Urinary bladder (tissue), 4 donors: Measurements from ENCODE around the gene SNX20. TPM values are rescaled to one million over a fixed set of nuclear protein-coding genes. Genes with fewer than 3 reads are reported as not detected.
A peak's percentile ranks its signal among the peaks of the same experiment; 100 is the strongest.

ENCODE experiments used
- DNase-seq: peaks from one replicate; pipeline ENCODE4 v3.0.0-alpha.2; 2015; ENCODE audit errors: extremely low spot score
- H3K27ac ChIP-seq: one replicate; pipeline ENCODE4 v1.5.1; 2013; ENCODE audit warnings: low read depth, mild to moderate bottlenecking, moderate library complexity
- H3K36me3 ChIP-seq: one replicate; pipeline ENCODE4 v1.6.1; 2013; ENCODE audit warnings: mild to moderate bottlenecking, moderate library complexity; ENCODE audit not compliant: insufficient read depth
- H3K4me1 ChIP-seq: one replicate; pipeline ENCODE4 v1.6.1; 2013; ENCODE audit warnings: mild to moderate bottlenecking, moderate library complexity; ENCODE audit not compliant: insufficient read depth
- H3K4me3 ChIP-seq: one replicate; pipeline ENCODE4 v1.5.1; 2013; ENCODE audit warnings: low read depth, low read length
- WGBS: extraction: QIAGEN DNeasy Blood & Tissue Kit; methylation state at CpG from one replicate; pipeline ENCODE4 v1.1.7; 2013; 5-methylcytosine and 5-hydroxymethylcytosine counted together
- polyA plus RNA-seq: library from polyadenylated mRNA; stranded (reverse); fragments of 200-250 nt; gene quantifications from one replicate; pipeline ENCODE4 v1.2.3, GENCODE V29; 2013
- total RNA-seq: library from RNA; depleted of rRNA; stranded (reverse); fragments of >200 nt; gene quantifications from one replicate; pipeline ENCODE4 v1.2.3, GENCODE V29; 2014
- donor health status: healthy with polysubstance abuse.
- donor health status: healthy.

The SNX20 gene
- total and polyA plus RNA-seq, 2 donors, result 1.0 to 1.4 TPM

DNA sequence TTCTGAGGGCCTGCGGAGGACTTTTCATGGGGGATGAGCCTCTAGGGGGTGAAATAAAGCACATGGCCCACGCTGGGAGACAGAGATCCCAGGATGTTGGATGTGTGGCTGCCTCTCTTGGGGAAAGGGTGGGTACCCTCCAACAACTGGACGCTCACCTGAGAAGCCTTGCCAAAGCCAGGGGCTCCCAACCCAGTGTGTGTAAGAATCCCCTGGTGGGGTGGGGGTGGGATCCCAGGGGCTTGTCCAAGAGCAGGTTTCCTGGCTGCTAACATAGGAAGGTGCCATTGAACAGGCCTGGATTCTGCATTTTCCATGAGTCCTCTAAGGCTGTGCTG is 587 bp downstream of the SNX20 start:
- Histone ChIP-seq H3K4me3 (peak overlapping the region; percentile 17), H3K36me3 (no peaks in the 10 kb centered on the region), H3K27ac (no peak overlapping the region), H3K4me1 (no peaks in the 10 kb centered on the region)
- WGBS, result 80% methylated on average over 3 of the region's 3 CpGs
- no peak for DNase-seq

DNA sequence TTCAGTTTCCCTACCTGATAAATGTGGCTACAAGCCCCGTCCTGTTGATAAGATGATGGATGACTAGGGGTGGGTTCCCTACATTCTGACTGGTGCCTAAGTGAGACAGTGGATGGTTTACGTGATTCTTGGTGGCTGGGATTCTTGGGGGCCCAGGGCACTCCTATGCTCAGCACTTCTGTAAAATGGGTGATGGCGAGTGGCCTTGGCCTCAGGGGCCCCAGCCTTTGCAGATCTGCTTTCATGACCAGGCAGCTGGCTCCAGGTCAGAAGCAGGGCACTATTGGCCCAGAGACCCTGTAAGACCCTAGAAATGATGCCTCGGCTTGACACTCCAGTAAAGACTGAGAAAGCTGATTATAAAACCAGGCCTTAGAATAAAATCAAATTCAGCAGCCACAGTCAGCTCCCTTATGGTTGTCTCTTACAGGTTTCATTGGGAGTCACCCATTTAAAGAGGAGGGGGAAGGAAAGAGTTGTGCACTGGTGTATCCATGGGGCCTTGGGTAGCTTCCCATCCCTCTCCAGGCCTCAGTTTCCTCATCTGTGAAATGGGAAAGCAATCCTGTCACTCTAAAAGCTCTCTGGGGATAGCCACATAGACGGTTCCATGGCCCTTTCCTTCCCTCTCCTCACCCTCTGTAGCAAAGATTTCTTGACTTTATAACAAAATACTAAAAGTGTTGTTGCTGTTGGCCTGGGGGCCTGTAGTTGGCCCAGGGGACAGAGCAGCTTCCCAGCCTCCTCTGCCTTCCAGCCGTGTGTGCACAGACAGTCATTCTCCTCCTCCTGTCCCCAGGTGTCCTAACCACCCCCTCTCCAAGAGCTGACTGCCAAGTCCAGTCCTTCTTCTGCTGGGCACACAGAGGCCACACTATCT is 1.2 kb downstream of the SNX20 start:
- DNase-seq, result no peak
- no peaks in the 10 kb centered on the region for H3K4me1 ChIP-seq
- no peak overlapping the region for H3K4me3 ChIP-seq
- WGBS, result 83% methylated on average over 6 of the region's 6 CpGs
- no peaks in the 10 kb centered on the region for H3K36me3 ChIP-seq
- no peak overlapping the region for H3K27ac ChIP-seq

DNA sequence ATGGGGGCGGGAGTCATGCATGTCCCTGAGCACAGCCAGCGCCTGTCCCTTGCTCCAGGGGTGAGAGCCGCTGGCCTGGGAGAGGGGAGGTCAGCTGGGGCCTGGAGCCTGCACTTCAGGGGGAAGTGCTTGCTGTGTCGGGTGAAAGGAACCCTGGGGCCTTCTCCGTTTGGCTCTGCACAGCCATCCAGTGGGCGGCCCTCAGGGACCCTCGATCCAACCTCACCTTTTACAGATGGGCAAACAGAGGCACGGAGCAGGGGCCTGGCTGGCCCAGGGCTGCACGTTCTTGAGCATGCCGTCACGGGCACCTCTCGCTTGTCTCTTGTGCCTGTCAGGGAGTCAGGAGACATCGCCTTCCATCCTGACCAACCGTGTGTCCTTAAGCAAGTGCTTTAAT is 1.8 kb downstream of the SNX20 start:
- Histone ChIP-seq H3K27ac (no peak overlapping the region), H3K4me3 (no peak overlapping the region), H3K36me3 (no peaks in the 10 kb centered on the region), H3K4me1 (no peaks in the 10 kb centered on the region)
- WGBS, result 89% methylated on average over 14 of the region's 14 CpGs
- no peak for DNase-seq

DNA sequence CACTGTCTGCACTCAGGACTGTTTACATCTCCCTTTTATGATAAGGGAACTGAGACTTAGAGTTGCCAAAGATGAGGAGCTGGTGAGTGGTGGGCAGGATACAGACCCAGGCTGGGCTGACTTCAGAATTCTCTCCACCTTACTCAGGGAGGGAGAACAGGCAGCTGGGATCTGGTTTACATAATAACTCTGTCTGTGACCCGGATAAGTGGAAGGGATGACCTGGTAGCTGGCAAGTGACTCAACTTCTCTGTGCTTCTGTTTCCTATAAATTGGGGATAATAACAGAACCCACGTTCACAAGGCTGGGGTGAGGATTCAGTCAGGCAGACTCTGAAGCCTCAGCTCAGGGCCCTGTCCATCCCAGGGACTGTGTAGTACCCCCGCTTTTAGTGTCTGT is 2.6 kb downstream of the SNX20 start:
- H3K27ac ChIP-seq, result no peak overlapping the region
- no peaks in the 10 kb centered on the region for H3K36me3 ChIP-seq
- no peak overlapping the region for H3K4me3 ChIP-seq
- WGBS, result 45% methylated on average over 3 of the region's 3 CpGs
- no peaks in the 10 kb centered on the region for H3K4me1 ChIP-seq
- no peak for DNase-seq

DNA sequence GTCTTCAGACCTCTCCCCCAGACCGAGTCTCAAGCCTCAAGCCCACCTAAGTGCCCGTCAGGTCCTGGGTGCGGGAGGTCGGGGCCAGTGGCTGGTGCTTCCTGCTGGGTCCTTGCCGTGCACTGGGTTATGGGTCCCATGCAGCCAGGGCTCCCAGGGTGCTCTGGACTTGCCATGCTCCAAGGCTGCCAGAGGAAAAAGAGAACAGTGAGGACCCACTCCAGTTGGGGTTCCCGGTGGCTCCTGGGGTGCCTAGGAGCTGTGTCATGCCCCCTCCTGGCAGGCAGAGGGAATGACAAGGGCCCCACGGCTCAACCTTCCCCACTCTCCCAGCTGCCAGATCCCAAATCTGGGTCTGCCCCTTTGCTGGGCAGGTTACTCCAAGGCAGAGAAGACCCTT is 3.8 kb downstream of the SNX20 start:
- H3K36me3 ChIP-seq, result no peaks in the 10 kb centered on the region
- H3K27ac ChIP-seq, result no peak overlapping the region
- no peak for DNase-seq
- H3K4me1 ChIP-seq, result no peaks in the 10 kb centered on the region
- no peak overlapping the region for H3K4me3 ChIP-seq
- 76% methylated on average over 7 of the region's 7 CpGs for WGBS

DNA sequence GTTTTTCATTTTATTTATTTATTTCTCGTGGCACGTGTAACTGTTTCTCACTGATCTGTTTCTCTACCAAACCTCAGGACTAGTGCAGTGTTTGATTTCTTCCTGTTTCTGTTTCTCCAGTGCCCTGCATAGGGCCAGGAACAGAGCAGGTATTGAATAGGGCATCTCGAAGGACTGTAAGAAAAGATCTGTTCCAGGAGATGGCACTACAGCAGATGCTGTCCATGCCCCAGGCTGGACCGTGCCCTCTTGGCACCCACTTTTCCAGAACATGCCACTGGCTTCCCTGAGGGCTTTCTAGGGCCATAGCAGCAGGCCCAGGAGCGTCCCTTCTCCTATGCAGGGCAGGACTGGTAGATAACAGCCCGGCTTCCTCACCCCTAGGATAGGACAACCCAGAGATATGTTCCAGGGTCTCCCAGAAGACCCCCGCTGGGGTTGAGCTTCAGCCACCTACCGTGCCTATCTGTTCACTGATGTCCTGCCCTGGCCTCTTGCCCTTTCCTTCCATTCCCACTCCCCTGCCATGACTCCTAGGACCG is 4.4 kb downstream of the SNX20 start:
- no peaks in the 10 kb centered on the region for H3K4me1 ChIP-seq
- 79% methylated on average over 9 of the region's 9 CpGs for WGBS
- no peaks in the 10 kb centered on the region for H3K36me3 ChIP-seq
- no peak overlapping the region for H3K27ac ChIP-seq
- no peak overlapping the region for H3K4me3 ChIP-seq
- no peak for DNase-seq

DNA sequence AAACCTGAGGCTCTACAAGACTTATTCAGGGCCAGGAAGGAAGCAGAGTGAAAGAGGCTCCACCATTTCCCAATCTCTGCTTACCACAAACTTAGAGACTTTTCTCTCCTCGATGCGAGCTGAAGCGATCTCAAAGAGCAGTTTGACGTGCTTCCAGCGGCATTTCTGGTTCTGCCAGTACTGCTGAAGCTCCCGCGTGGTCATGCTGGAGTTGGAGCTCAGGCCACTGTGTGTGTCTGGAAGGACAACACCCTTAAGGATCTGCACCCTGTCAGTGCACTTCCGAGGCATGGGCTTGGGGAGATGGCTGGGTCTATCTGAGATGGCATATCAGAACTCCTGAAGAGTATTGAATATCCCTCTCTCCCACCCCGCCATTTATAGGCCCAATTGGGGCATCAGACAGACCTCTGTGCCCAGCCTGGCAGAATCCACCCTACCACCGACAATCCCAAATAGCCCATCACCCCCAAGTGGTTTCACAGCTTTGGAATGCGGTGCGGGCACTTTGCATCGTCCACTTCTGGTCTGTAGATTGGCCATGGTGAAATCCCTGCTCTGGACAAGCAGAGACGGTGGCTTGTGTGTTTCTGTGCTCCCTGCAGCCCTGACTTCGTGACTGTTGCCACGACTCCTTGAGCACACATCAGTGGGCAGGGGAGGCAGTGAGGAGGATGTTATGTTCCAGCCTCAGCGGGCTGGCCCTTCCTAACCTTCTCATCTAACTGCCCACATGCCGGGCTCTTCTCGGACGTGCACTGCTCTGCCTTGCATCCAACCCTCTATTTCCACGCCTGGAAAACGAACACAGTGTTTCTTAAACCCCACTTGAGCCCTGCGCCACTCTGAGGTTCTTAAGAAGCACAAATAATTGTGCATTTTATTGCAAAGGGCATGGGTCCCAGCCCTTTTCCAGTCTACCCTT is 5.2 kb downstream of the SNX20 start:
- DNase-seq, result no peak
- H3K36me3 ChIP-seq, result no peaks in the 10 kb centered on the region
- H3K4me3 ChIP-seq, result no peak overlapping the region
- 78% methylated on average over 23 of the region's 23 CpGs for WGBS
- no peaks in the 10 kb centered on the region for H3K4me1 ChIP-seq
- H3K27ac ChIP-seq, result no peak overlapping the region

DNA sequence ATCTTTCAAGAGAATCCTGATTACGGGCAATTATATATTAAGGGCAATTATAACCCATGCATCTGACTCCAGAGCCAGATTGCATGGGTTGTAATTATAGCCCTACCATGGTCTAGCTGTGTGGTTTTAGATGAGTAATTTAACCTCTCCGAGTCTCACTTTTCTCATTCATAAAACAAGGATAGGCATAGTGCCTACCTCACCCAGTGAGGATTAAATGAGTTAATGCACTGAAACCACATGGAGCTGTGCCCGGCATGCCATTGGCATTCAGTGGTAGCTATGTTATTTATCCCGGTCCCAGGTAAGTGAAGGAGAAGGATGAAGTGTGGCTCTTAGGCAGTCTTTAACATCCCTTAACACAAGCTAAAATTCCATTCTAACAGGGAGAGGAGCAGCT is 6.3 kb downstream of the SNX20 start:
- no peak for DNase-seq
- Histone ChIP-seq H3K36me3 (no peaks in the 10 kb centered on the region), H3K27ac (no peak overlapping the region), H3K4me1 (no peaks in the 10 kb centered on the region), H3K4me3 (no peak overlapping the region)
- WGBS, result 93% methylated on average over 4 of the region's 4 CpGs

DNA sequence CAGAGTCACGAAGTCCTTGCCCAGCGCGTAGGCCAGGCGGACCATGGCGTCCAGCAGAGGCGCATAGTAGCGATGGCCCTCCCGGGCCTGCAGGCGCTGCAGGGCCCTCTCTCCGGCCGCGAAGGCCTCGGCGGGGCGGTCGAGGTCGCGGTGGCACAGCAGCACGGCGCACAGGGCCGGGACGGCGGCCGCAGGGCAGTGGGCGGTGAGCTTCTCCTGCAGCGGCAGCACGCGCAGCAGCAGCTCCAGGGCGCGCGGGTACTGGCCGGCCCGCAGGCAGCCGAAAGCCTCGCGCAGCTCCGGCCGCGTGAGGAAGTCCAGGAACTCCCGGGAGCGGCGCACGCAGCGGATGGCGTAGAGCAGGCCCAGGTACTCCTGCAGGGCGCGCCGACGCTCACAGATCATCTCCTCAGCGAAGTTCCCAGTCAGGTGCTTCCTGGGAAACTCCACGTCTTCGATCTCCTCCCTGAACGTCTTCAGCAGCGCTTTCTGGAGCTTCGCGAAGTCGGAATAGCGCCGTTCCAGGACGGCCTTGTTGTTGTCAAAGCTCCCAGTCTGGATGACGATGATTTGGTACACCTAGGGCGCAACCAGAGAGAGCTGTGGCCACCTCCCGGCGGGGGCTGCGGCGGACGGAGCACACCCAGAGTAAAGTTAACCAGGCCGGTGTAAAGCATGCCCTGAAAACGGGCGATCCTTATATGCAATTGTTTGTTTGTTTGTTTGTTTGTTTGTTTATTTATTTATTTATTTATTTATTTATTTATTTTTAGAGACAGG is 7.4 kb downstream of the SNX20 start:
- H3K4me3 ChIP-seq, result no peak overlapping the region
- H3K4me1 ChIP-seq, result no peaks in the 10 kb centered on the region
- H3K36me3 ChIP-seq, result no peaks in the 10 kb centered on the region
- no peak overlapping the region for H3K27ac ChIP-seq
- WGBS, result 55% methylated on average over 70 of the region's 70 CpGs
- no peak for DNase-seq

DNA sequence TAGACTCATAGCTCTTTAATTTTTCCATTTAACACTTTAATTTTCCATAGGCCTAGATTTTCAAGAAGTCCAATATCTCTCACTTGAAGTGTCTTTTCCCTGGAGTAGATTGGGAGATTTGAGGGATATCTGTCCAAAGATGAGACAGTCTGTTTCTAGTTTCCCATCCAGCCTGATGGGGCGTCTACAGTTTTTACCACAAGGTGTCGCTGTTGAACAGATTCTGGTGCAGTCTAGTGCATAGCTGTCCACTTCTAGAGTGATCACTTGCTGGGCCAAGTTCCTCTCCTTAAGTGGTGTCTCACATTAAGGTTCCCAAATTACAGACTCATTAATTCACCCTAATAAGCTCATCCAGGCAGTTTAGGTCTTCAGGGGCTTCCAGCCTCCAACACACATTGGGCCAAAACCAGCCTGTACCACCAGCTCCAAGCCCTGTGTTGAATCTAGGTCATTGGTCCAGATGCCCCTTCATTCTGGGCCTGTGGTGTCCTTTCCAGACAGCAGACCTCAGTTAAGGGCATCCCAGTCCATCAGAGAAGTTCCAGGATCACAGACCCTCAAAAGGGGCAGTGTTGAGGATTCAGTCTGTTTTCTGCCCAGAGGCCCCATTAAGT is 9.4 kb downstream of the SNX20 start:
- no peak for DNase-seq
- Histone ChIP-seq H3K4me3 (no peak overlapping the region), H3K27ac (no peak overlapping the region), H3K4me1 (no peaks in the 10 kb centered on the region), H3K36me3 (no peaks in the 10 kb centered on the region)
- 54% methylated on average over 2 of the region's 2 CpGs for WGBS

DNA sequence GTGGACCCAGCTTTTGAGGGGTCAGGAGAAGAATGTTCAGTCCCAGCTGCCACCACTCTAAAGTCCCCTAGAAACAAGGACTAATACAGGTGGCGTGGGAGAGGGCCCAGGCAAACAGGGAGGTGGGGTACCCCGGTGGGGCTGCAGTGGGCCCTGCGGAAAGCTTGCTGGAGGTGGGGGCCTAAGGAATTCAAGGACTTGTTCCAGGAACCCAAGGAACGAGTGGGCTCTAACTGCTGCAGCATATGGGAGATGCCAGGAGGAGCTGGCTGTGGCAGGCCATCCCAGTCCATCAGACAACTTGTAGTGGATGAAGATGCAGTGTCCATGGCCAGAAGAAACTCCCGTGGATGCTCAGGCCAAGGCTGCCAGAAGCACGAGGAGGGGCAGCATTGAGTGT is 10.6 kb downstream of the SNX20 start:
- H3K27ac ChIP-seq, result no peak overlapping the region
- H3K36me3 ChIP-seq, result no peaks in the 10 kb centered on the region
- 90% methylated on average over 6 of the region's 6 CpGs for WGBS
- no peak overlapping the region for H3K4me3 ChIP-seq
- no peak for DNase-seq
- H3K4me1 ChIP-seq, result no peaks in the 10 kb centered on the region

DNA sequence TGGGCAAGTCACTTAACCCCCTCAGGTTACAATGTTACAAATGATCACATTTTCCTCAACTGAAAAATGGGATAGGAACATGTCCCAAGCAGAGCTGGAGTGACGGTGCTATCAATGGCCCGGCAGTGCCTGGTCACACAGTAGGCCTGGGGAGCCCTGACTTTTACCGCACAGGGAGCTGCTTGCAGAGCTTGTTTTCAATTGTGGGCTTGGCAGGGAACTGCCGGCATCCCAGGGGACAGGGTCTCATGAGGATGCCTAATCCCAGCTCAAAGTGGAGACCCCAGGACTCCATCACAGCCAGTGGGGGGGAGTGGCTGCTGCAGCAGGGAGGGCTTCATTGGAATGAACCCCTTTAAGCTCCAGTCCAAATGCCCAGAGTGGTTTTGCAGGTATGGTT is 11.4 kb downstream of the SNX20 start:
- Histone ChIP-seq H3K4me3 (no peak overlapping the region), H3K4me1 (no peaks in the 10 kb centered on the region), H3K36me3 (no peaks in the 10 kb centered on the region), H3K27ac (no peak overlapping the region)
- DNase-seq, result no peak
- 96% methylated on average over 4 of the region's 4 CpGs for WGBS
